HepG2 (cell line): ENCODE measurements around the gene RAB1B. TPM values are rescaled to one million over a fixed set of nuclear protein-coding genes. Genes with fewer than 3 reads are reported as not detected.

Experiments
- ATF7-NPFF ChIP-seq: sonication (generic); formaldehyde crosslinking; IDR thresholded peaks from 2 replicates; pipeline ENCODE4 v1.8.1; 2023; ENCODE audit warnings: mild to moderate bottlenecking, low read depth, missing genetic modification reagents, moderate library complexity
- CEBPB ChIP-seq: IDR thresholded peaks from 2 replicates; pipeline ENCODE4 v1.6.1; 2011; ENCODE audit warnings: low read depth, low read length, improper control_type of control experiment, borderline replicate concordance
- CREBL2 ChIP-seq: sonication (generic); formaldehyde crosslinking; IDR thresholded peaks from 2 replicates; pipeline ENCODE4 v1.8.1; 2023; ENCODE audit warnings: missing genetic modification reagents, mild to moderate bottlenecking, borderline replicate concordance
- DNMT1 ChIP-seq: sonication (generic); formaldehyde crosslinking; IDR thresholded peaks from 2 replicates; pipeline ENCODE4 v1.5.1; 2020; ENCODE audit warnings: mild to moderate bottlenecking, missing genetic modification reagents
- EHMT2 ChIP-seq: fragments of 200-600 bp; sonication (generic); IDR thresholded peaks from 2 replicates; pipeline ENCODE4 v1.7.0; 2017; ENCODE audit warnings: antibody characterized with exemption, low read depth, low read length, borderline replicate concordance
- ERF ChIP-seq: IDR thresholded peaks from 2 replicates; pipeline ENCODE4 v1.6.1; 2018; ENCODE audit warnings: missing biosample characterization, missing genetic modification reagents
- HMGA1 ChIP-seq: sonication (generic); formaldehyde crosslinking; conservative IDR thresholded peaks from 2 replicates; pipeline ENCODE4 v1.4.0; 2020; ENCODE audit warnings: missing genetic modification reagents
- MEF2D ChIP-seq: sonication (generic); formaldehyde crosslinking; IDR thresholded peaks from 2 replicates; pipeline ENCODE4 v1.5.1; 2020; ENCODE audit warnings: mild to moderate bottlenecking, missing genetic modification reagents
- PATZ1 ChIP-seq: sonication (generic); formaldehyde crosslinking; IDR thresholded peaks from 2 replicates; pipeline ENCODE4 v1.4.0; 2020; ENCODE audit warnings: missing genetic modification reagents
- PHF5A ChIP-seq: IDR thresholded peaks from one replicate; pipeline ENCODE4 v1.6.1; 2018; ENCODE audit warnings: low read depth, missing genetic modification reagents; ENCODE audit not compliant: unreplicated experiment
- PRPF4 ChIP-seq: fragments of 200-400 bp; formaldehyde crosslinking; IDR thresholded peaks from 2 replicates; pipeline ENCODE4 v1.6.1; 2016; ENCODE audit warnings: low read length, low read depth; ENCODE audit not compliant: poor library complexity, severe bottlenecking
- RFX5 ChIP-seq: IDR thresholded peaks from 2 replicates; pipeline ENCODE4 v1.6.1; 2011; ENCODE audit warnings: low read depth, low read length, improper control_type of control experiment
- SNAPC5 ChIP-seq: sonication (generic); formaldehyde crosslinking; IDR thresholded peaks from 2 replicates; pipeline ENCODE4 v1.8.1; 2023; ENCODE audit warnings: mild to moderate bottlenecking, missing genetic modification reagents, borderline replicate concordance
- TFAP4 ChIP-seq: sonication (generic); IDR thresholded peaks from 2 replicates; pipeline ENCODE4 v1.6.1; 2016; ENCODE audit warnings: low read depth, borderline replicate concordance
- TGIF2 ChIP-seq: IDR thresholded peaks from 2 replicates; pipeline ENCODE4 v1.6.1; 2016; ENCODE audit warnings: control low read depth, missing compliant biosample characterization
- ZFP90 ChIP-seq: sonication (generic); formaldehyde crosslinking; IDR thresholded peaks from 2 replicates; pipeline ENCODE4 v1.8.0; 2022; ENCODE audit warnings: missing genetic modification reagents, mild to moderate bottlenecking, inconsistent platforms, borderline replicate concordance
- ZKSCAN8 ChIP-seq: IDR thresholded peaks from 2 replicates; pipeline ENCODE4 v1.6.1; 2016; ENCODE audit warnings: borderline replicate concordance, missing genetic modification reagents, missing compliant biosample characterization
- ZMAT5 ChIP-seq: sonication (generic); formaldehyde crosslinking; IDR thresholded peaks from 2 replicates; pipeline ENCODE4 v1.5.0; 2020; ENCODE audit warnings: mild to moderate bottlenecking, low read depth, missing genetic modification reagents, borderline replicate concordance
- ZNF33A ChIP-seq: sonication (generic); formaldehyde crosslinking; IDR thresholded peaks from 2 replicates; pipeline ENCODE4 v1.5.1; 2020; ENCODE audit warnings: missing genetic modification reagents, mild to moderate bottlenecking, moderate library complexity, borderline replicate concordance
- ZNF34 ChIP-seq: sonication (generic); formaldehyde crosslinking; IDR thresholded peaks from 2 replicates; pipeline ENCODE4 v1.4.0; 2020; ENCODE audit warnings: mild to moderate bottlenecking, missing genetic modification reagents, borderline replicate concordance
- ZNF343 ChIP-seq: sonication (generic); formaldehyde crosslinking; IDR thresholded peaks from 2 replicates; pipeline ENCODE4 v1.4.0; 2020; ENCODE audit warnings: mild to moderate bottlenecking, missing genetic modification reagents
- ZNF431 ChIP-seq: sonication (generic); formaldehyde crosslinking; IDR thresholded peaks from 2 replicates; pipeline ENCODE4 v1.9.0; 2022; ENCODE audit warnings: missing genetic modification reagents, low read depth, mild to moderate bottlenecking, borderline replicate concordance
- ZNF513 ChIP-seq: sonication (generic); formaldehyde crosslinking; conservative IDR thresholded peaks from 2 replicates; pipeline ENCODE4 v1.5.0; 2020; ENCODE audit warnings: missing genetic modification reagents
- ZNF709 ChIP-seq: sonication (generic); formaldehyde crosslinking; IDR thresholded peaks from 2 replicates; pipeline ENCODE4 v1.5.0; 2020; ENCODE audit warnings: mild to moderate bottlenecking, missing genetic modification reagents
- ZNF749 ChIP-seq: sonication (generic); formaldehyde crosslinking; IDR thresholded peaks from 2 replicates; pipeline ENCODE4 v1.8.0; 2022; ENCODE audit warnings: mild to moderate bottlenecking, missing genetic modification reagents, moderate library complexity, borderline replicate concordance
- ZNF879 ChIP-seq: sonication (generic); formaldehyde crosslinking; IDR thresholded peaks from 2 replicates; pipeline ENCODE4 v1.8.1; 2023; ENCODE audit warnings: missing genetic modification reagents
- ZZZ3 ChIP-seq: sonication (generic); formaldehyde crosslinking; IDR thresholded peaks from 2 replicates; pipeline ENCODE4 v1.4.0; 2020; ENCODE audit warnings: missing genetic modification reagents, mild to moderate bottlenecking, borderline replicate concordance
- polyA plus RNA-seq, 8 experiments: library from polyadenylated mRNA; depleted of rRNA in 3 of 8; stranded (reverse) in 7 of 8; unstranded in 1 of 8; fragments of >200 nt; fragmentation: Illumina TruSeq in 4 of 8; extraction: Trizol in 4 of 8; gene quantifications; 2 replicates each; pipeline versions ENCODE4 v1.2.1 to v1.2.3, GENCODE V29; 2011 to 2016; ENCODE audit warnings: low read depth in 4 of 8, missing spikeins in 1 of 8, mixed read lengths in 1 of 8; ENCODE audit not compliant: insufficient read depth in 1 of 8
- total RNA-seq, 5 experiments: library from RNA; depleted of rRNA; stranded (reverse); fragments of >200 nt; fragmentation: Illumina TruSeq; extraction: Trizol; gene quantifications; 2 replicates each; pipeline ENCODE4 v1.2.3, GENCODE V29; 2016; ENCODE audit warnings: low read depth in 1 of 5

RAB1B gene
- total and polyA plus RNA-seq, 2 of the 13 experiments (the other 11 are each of a cell fraction or from before 2014, with no cell fraction given) = 77.9 to 87.9 TPM

GRCh38 chr11:66280428-66280827 lies 12.0 kb downstream of the RAB1B start (continued):
- TF ChIP-seq CREBL2 (CRISPR knock-in tag) (no peak), CEBPB (no peak), PHF5A (CRISPR knock-in tag) (no peak), ZNF431 (CRISPR knock-in tag) (no peak), ZMAT5 (no peak), EHMT2 (no peak), HMGA1 (CRISPR knock-in tag) (no peak), ZNF343 (CRISPR knock-in tag) (no peak), ZNF749 (CRISPR knock-in tag) (no peak), ATF7-NPFF (CRISPR knock-in tag) (no peak), PRPF4 (no peak), ZNF513 (CRISPR knock-in tag) (no peak), ZFP90 (CRISPR knock-in tag) (no peak), ZZZ3 (CRISPR knock-in tag) (no peak), ZNF34 (CRISPR knock-in tag) (no peak), DNMT1 (CRISPR knock-in tag) (no peak), ERF (CRISPR knock-in tag) (no peak), SNAPC5 (no peak), PATZ1 (CRISPR knock-in tag) (peak; percentile 28; the same call in 1 of the 2 replicates), TGIF2 (CRISPR knock-in tag) (no peak), ZNF709 (no peak), MEF2D (CRISPR knock-in tag) (no peak), ZNF33A (no peak), ZNF879 (no peak), TFAP4 (peak; percentile 47; the same call in 1 of the 2 replicates), ZKSCAN8 (no peak), RFX5 (0 out of 2 replicates have a peak, but pooled peaks have one; percentile 37)
